ENCODE results near the gene TOE1.
"Not testable (repeated sequence)": the region's sequence is repeated elsewhere in the genome, so short reads cannot be mapped to it uniquely, and the experiment has no call there.

TOE1 gene

GRCh38 chr1:45360981-45361380 lies 21.0 kb downstream of the TOE1 start:
- peak; percentile 55 for DNase-seq

DNA sequence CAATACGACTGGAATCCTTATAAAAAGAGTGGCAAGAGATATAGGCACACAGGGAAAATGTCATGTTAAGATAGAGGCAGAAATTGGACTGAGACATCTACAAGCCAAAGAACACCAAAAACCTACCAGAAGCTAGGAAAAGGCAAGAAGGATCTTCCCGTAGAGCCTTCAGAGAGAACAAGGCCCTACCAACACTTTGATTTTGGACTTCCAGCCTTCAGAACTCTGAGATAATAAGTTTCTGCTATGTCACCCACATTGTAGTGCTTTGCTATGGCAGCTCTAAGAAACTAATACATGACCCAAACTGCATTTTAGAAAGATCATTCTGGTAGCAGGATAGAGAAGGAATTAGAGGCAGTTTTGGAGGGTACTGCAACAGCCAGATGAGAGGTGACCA lies 24.3 kb downstream of the TOE1 start:
- DNase-seq = no peak

GRCh38 chr1:45365051-45365450 lies 25.1 kb downstream of the TOE1 start:
- no peak for DNase-seq

GRCh38 chr1:45370575-45370974 lies 30.6 kb downstream of the TOE1 start:
- no peak for DNase-seq

GRCh38 chr1:45373573-45373972 lies 33.6 kb downstream of the TOE1 start:
- no peak for DNase-seq

GRCh38 chr1:45375104-45376090 lies 35.4 kb downstream of the TOE1 start:
- DNase-seq = no peak

DNA sequence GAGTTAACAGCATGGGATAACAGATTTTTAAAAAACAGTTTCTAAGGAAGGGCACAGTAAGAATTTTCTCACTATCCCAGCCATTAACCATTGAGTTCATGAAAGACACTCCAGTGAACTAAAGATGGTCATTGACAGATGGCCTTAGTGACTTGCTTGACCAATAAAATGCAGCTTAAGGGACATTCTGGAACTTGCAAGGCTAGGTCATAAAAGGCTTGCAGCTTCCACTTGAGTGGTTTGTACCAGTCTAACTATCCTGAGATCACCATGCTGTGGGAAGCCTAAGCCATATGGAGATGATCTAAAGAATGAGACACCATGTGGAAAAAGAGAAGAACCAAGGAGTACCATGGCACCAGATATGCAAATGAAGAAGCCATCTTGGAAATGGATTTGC lies 38.2 kb downstream of the TOE1 start:
- no peak for DNase-seq

DNA sequence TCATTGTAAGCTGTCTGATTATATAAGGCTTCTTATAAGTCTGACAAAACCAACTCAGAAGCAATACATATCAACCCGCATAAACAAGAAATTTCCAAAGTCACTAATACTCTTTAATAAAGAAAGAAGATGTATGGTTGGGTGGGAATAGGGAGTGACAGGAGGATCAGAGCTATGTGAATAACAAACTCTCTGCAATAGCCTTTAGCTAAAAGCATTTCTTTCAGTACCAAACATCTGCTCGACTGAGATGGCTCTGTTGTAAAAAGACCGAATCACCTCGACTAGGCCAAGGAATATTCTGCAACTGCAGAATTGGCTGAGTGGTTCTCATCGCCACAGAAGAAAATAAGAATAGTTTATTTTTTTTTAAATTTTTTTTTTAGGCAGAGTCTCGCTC lies 39.6 kb downstream of the TOE1 start:
- DNase-seq = no peak

GRCh38 chr1:45380125-45380524 lies 40.2 kb downstream of the TOE1 start:
- DNase-seq = no peak

GRCh38 chr1:45380730-45381129 lies 40.8 kb downstream of the TOE1 start:
- no peak for DNase-seq

DNA sequence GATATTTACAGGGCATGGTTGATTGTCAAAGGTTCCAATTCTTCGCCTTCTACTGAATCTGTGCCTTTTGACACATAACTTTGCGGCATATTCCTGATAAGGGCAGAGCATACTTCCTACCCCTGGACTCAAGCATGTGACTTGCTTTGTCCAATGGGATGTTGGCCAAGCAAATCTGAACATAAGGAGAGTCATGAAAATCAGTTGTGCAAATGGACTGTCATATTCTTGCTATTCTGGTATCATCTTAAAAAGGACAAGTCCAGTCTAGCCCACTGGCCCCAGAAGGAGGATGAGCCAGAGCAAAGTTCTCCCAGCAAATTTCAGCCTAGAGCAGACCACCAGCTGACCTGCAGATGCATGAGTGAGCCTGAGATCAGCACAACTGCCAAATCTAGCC lies 41.3 kb downstream of the TOE1 start:
- DNase-seq = no peak

DNA sequence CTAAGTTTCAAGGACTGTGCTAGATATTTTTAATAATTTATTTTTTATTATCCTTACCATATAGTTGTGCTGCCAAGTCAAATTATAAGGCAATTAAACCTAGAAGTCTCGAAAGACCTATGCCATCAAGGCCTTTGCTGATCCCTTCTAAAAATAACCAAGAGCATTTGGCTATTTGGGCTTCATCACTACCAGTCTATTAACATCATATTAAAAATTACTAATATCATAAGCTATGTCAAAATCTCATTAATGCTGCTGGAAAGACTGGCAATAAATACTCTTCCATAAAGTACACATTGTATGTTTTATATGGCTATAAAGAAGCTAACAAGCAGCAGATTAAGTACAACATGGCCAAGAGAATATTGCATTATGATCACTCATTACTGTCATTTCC lies 43.2 kb downstream of the TOE1 start:
- no peak for DNase-seq

- not testable (repeated sequence) for DNase-seq
These were observed 44.2 kb downstream of the TOE1 start for GRCh38 chr1:45384213-45384612.

DNA sequence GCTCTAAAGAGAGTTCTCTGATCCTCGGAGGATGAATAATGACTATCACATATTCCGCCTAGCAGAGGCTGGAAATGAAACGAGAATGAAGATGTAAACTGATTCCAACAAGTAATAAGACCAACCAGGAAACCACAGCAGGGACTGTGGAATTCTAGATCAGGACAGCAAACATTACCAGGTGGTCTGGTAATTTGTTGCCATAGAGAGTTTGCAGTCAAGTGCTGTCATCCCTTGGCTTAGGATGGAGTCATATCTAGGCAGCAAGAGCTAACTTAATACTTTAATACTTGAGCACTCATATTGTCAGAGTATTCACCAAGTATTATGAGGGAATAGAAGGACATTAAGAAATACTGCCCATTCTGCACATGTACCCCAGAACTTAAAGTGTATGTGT lies 45.3 kb downstream of the TOE1 start:
- DNase-seq = peak; percentile 44

DNA sequence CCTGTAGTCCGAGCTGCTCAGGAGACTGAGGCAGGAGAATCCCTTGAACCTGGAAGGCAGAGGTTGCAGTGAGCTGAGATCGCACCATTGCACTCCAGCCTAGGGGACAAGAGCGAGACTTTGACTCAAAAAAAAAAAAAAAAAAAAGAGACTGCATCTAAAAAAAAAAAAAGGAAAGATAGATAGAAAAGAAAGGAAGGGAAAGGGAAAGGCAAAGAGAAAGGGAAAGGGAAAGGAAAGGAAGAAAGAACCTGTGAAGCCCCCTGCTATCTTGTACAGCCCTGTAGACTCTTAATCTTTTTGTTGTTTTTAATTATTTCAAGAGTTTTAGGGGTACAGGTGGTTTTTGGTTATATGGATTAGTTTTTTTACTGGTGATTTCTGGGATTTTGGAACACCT lies 46.2 kb downstream of the TOE1 start:
- DNase-seq = no peak

All from NCI-H510A (cell line).